HCT116 (cell line): Measurements from ENCODE around the gene SNX25. TPM values are rescaled to one million over a fixed set of nuclear protein-coding genes. Genes with fewer than 3 reads are reported as not detected.

Experiments used
- ATAC-seq: fragments of 200-7000 bp; cut with Tn5 transposase; 2 replicates; pipeline ENCODE4 v1.9.1; 2020; ENCODE audit warnings: mild to moderate bottlenecking, moderate library complexity
- BruUV-seq: library from RNA; stranded (reverse); fragments of 400-500 nt; replicated peaks from 2 replicates; lab custom pipeline; 2021; lab: Mats Ljungman, UMichigan
- CTCF ChIA-PET: fragments of 300-600 bp; sonication (Branson Sonifier 250); formaldehyde crosslinking; loops from one replicate; lab custom pipeline; 2021; ENCODE audit warnings: antibody characterized with exemption; lab: Charles Lee
- POLR2A ChIA-PET: fragments of 300-600, 350-600 bp; sonication (Branson Sonifier 250); formaldehyde crosslinking; loops from one replicate; lab custom pipeline; 2021; ENCODE audit warnings: antibody characterized with exemption; lab: Charles Lee
- RAD21 ChIA-PET, 2 experiments: fragments of 300-600 bp; sonication (Branson Sonifier 250); formaldehyde crosslinking; loops; one replicate each; lab custom pipeline; 2023; ENCODE audit warnings: low total read pairs in 2 of 2; ENCODE audit not compliant: uncharacterized antibody in 2 of 2, unreplicated experiment in 2 of 2, low non-redundant PET in 1 of 2; lab: Charles Lee
- DNase-seq: peaks from one replicate; pipeline ENCODE4 v3.0.0-alpha.2; 2010; ENCODE audit warnings: low read depth, low spot score
- H2AFZ ChIP-seq: fragments of 200-600 bp; shearing (Covaris generic), sonication (generic); 2 replicates; pipeline ENCODE4 v1.6.1; 2017; ENCODE audit warnings: low read depth, mixed run types, mixed read lengths, antibody characterized with exemption, low read length; ENCODE audit not compliant: poor library complexity, severe bottlenecking
- H3K27ac ChIP-seq: 2 replicates; pipeline ENCODE4 v1.5.1; 2012; ENCODE audit warnings: low read depth, low read length
- H3K27me3 ChIP-seq: fragments of 200-600 bp; sonication (generic); 2 replicates; pipeline ENCODE4 v1.6.1; 2016; ENCODE audit warnings: mixed run types, low read length, mixed read lengths; ENCODE audit not compliant: insufficient read depth
- H3K36me3 ChIP-seq, 2 experiments: fragments of 200-500 bp in 1 of 2; fragments of 200-600 bp in 1 of 2; sonication (Bioruptor generic) in 1 of 2; sonication (generic) in 1 of 2; 2 replicates each; pipeline versions ENCODE4 v1.5.1 to v1.6.1; 2014 to 2016; ENCODE audit warnings: low read length in 2 of 2, inconsistent platforms in 1 of 2, mixed read lengths in 1 of 2, mixed run types in 1 of 2; ENCODE audit not compliant: insufficient read depth in 2 of 2, control insufficient read depth in 1 of 2
- H3K4me1 ChIP-seq, 2 experiments: fragments of 200-600 bp in 1 of 2; sonication (generic) in 1 of 2; 2 replicates each; pipeline versions ENCODE4 v1.5.1 to v1.6.1; 2012 to 2017; ENCODE audit warnings: low read length in 2 of 2, inconsistent platforms in 1 of 2, mild to moderate bottlenecking in 1 of 2, mixed read lengths in 1 of 2, mixed run types in 1 of 2, moderate library complexity in 1 of 2; ENCODE audit not compliant: insufficient read depth in 2 of 2, control insufficient read depth in 1 of 2
- H3K4me2 ChIP-seq: fragments of 200-600 bp; sonication (generic); 2 replicates; pipeline ENCODE4 v1.6.1; 2017; ENCODE audit warnings: mixed run types, low read length, mixed read lengths
- H3K4me3 ChIP-seq, 2 experiments: fragments of 200-600 bp in 1 of 2; sonication (generic) in 1 of 2; replicated peaks in 1 of 2; 2 replicates each; pipeline ENCODE4 v1.5.1; 2011 to 2016; ENCODE audit warnings: low read length in 2 of 2, control low read depth in 1 of 2, low read depth in 1 of 2, mild to moderate bottlenecking in 1 of 2, mixed read lengths in 1 of 2, mixed run types in 1 of 2
- H3K79me2 ChIP-seq: fragments of 200-600 bp; sonication (generic); 2 replicates; pipeline ENCODE4 v1.6.1; 2017; ENCODE audit warnings: mild to moderate bottlenecking, mixed run types, low read length, moderate library complexity, mixed read lengths; ENCODE audit not compliant: insufficient read depth
- H3K9ac ChIP-seq: fragments of 200-600 bp; sonication (generic); 2 replicates; pipeline ENCODE4 v1.6.1; 2016; ENCODE audit warnings: low read length, mixed read lengths
- H3K9me2 ChIP-seq: fragments of 200-600 bp; sonication (generic), shearing (Covaris generic); 2 replicates; pipeline ENCODE4 v1.6.1; 2017; ENCODE audit warnings: mixed run types, mild to moderate bottlenecking, moderate library complexity; ENCODE audit not compliant: insufficient read depth
- H3K9me3 ChIP-seq, 2 experiments: fragments of 200-500 bp in 1 of 2; fragments of 200-600 bp in 1 of 2; sonication (Bioruptor generic) in 1 of 2; sonication (generic) in 1 of 2; 2 replicates each; pipeline ENCODE4 v1.6.1; 2014 to 2017; ENCODE audit warnings: low read length in 2 of 2, mixed read lengths in 2 of 2, inconsistent platforms in 1 of 2, low read depth in 1 of 2, mild to moderate bottlenecking in 1 of 2, mixed run types in 1 of 2, moderate library complexity in 1 of 2; ENCODE audit not compliant: control insufficient read depth in 1 of 2, insufficient read depth in 1 of 2
- H4K20me1 ChIP-seq: fragments of 200-600 bp; sonication (generic), shearing (Covaris generic); 2 replicates; pipeline ENCODE4 v1.6.1; 2017; ENCODE audit warnings: mixed run types, mild to moderate bottlenecking, moderate library complexity; ENCODE audit not compliant: insufficient read depth
- CBX3 ChIP-seq: IDR thresholded peaks from 2 replicates; pipeline ENCODE4 v1.6.1; 2012; ENCODE audit warnings: low read depth
- EGR1 ChIP-seq: IDR thresholded peaks from 2 replicates; pipeline ENCODE4 v1.6.1; 2012; ENCODE audit warnings: low read depth
- RAD21 ChIP-seq: IDR thresholded peaks from 2 replicates; pipeline ENCODE4 v1.6.1; 2012; ENCODE audit warnings: low read depth, mild to moderate bottlenecking
- TCF7L2 ChIP-seq: IDR thresholded peaks from 2 replicates; pipeline ENCODE4 v1.7.0; 2011; ENCODE audit warnings: borderline replicate concordance, inconsistent platforms; ENCODE audit not compliant: insufficient read depth, insufficient read length; ENCODE audit errors: extremely low read depth
- intact Hi-C: fragments of 100-400 bp; cut with micrococcal nuclease; formaldehyde crosslinking; loops from 2 replicates; pipeline ENCODE4 v1.10.0; 2022
- total RNA-seq: library from RNA; stranded (reverse); gene quantifications from one replicate; pipeline ENCODE4 v1.2.1, GENCODE V29; 2021; ENCODE audit not compliant: unreplicated experiment
- TF ChIP-seq, protein P1 (sequence below): IDR thresholded peaks from 2 replicates; pipeline ENCODE4 v1.6.1; 2012
- TF ChIP-seq, protein P2 (sequence below), 3 experiments: fragments of 200-600 bp in 1 of 3; sonication (generic) in 1 of 3; IDR thresholded peaks in 2 of 3; conservative IDR thresholded peaks in 1 of 3; 2 replicates each; pipeline ENCODE4 v1.5.1; 2012 to 2017; ENCODE audit warnings: low read depth in 2 of 3, low read length in 2 of 3, antibody characterized with exemption in 1 of 3, borderline replicate concordance in 1 of 3, control low read depth in 1 of 3, mild to moderate bottlenecking in 1 of 3, mixed read lengths in 1 of 3, mixed run types in 1 of 3, moderate library complexity in 1 of 3; ENCODE audit not compliant: insufficient read depth in 1 of 3

Gene SNX25
- total RNA-seq, 1 experiment from 2014 or later = 20.9 TPM

DNA sequence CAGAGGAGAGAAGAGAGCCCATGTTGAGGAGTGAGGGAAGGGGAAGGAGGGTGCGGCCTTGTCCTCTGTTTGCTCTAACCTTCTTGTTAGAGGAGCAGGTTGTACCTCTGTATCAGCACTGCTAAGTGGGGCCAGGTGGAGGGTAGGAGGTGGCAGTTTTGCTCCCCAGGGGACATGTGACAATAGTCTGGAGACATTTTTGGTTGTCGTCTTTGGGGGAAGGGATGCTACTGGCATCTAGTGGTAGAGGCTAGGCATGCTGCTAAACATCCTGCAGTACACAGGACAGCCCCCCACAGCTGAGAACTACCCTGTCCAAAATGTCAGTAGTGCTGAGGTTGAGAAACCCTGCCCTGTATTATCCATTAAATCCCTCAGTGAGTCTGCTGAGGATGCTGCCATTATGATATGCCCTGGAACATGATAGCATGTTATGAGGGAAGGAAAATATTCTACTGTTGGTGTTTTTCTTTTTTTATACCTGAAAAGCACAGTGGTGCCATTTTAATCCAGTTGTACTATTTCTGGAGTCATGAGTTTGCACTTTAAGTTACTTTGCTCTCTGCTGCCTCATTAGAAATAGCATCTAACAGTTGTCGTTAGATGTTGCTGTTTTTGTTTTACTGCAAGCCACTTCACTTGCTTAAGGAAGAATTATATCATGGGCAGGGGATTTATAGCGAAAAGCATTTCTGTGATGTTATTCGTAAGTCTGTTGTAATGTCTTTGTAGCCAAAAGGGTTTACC lies 95.7 kb downstream of the SNX25 start:
- Histone ChIP-seq H3K4me3 (0 out of 4 replicates have a peak overlapping the region, but pooled peaks of 1 of the 2 experiments have one; percentile 0), H3K9me2 (no peaks in the 10 kb centered on the region), H3K9ac (peak overlapping the region; percentile 50), H3K79me2 (no peaks in the 10 kb centered on the region), H2AFZ (no peak overlapping the region), H3K4me2 (peak overlapping the region; percentile 59), H3K4me1 (peaks cover 43 to 69% of the 10 kb centered on the region in 2 experiments), H4K20me1 (no peaks in the 10 kb centered on the region), H3K9me3 (no peaks in the 10 kb centered on the region), H3K27me3 (no peaks in the 10 kb centered on the region), H3K36me3 (no peaks in the 10 kb centered on the region), H3K27ac (peak overlapping the region; percentile 52; the same call in 1 of the 2 replicates)
- DNase-seq = no peak
- BruUV-seq = no TSS peak
- ChIA-PET POLR2A (no interaction called here), CTCF (interaction anchor here (0.9 kb wide), 1 partner anchor 121 kb away, joined by 3 read pairs; no protein-coding TSS in a partner anchor), RAD21 (interaction anchor here in 1 of 2 experiments (1.1 kb wide), 1 partner anchor 162 kb away, joined by 3 read pairs; the partner anchor contains the start of gene SLC25A4)
- peak; percentile 81 for TF ChIP-seq RAD21
- TF ChIP-seq, protein P1, sequence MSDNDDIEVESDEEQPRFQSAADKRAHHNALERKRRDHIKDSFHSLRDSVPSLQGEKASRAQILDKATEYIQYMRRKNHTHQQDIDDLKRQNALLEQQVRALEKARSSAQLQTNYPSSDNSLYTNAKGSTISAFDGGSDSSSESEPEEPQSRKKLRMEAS = 0 out of 2 replicates have a peak, but pooled peaks have one; percentile 38
- TF ChIP-seq TCF7L2 = no peak
- no peak for TF ChIP-seq EGR1
- TF ChIP-seq CBX3 = 0 out of 2 replicates have a peak, but pooled peaks have one; percentile 16
- TF ChIP-seq, protein P2, sequence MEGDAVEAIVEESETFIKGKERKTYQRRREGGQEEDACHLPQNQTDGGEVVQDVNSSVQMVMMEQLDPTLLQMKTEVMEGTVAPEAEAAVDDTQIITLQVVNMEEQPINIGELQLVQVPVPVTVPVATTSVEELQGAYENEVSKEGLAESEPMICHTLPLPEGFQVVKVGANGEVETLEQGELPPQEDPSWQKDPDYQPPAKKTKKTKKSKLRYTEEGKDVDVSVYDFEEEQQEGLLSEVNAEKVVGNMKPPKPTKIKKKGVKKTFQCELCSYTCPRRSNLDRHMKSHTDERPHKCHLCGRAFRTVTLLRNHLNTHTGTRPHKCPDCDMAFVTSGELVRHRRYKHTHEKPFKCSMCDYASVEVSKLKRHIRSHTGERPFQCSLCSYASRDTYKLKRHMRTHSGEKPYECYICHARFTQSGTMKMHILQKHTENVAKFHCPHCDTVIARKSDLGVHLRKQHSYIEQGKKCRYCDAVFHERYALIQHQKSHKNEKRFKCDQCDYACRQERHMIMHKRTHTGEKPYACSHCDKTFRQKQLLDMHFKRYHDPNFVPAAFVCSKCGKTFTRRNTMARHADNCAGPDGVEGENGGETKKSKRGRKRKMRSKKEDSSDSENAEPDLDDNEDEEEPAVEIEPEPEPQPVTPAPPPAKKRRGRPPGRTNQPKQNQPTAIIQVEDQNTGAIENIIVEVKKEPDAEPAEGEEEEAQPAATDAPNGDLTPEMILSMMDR (IDR thresholded peaks at IDR 0.05 in 2 of 3, conservative IDR thresholded peaks at IDR 0.05 in 1 of 3; ENCODE audit: borderline replicate concordance in 1 of 3, insufficient read depth in 1 of 3, low read depth in 2 of 3, low read length in 2 of 3) = peak; percentile 27 to 69 (median 64); a peak in 5 of 6 replicates
- intact Hi-C loops = loop anchor here (2.0 to 10.0 kb wide), 2 partner anchors 100 to 190 kb away; no protein-coding TSS in a partner anchor
- ATAC-seq = peak; percentile 77
